ENCODE results near the gene CXorf66.

DNA sequence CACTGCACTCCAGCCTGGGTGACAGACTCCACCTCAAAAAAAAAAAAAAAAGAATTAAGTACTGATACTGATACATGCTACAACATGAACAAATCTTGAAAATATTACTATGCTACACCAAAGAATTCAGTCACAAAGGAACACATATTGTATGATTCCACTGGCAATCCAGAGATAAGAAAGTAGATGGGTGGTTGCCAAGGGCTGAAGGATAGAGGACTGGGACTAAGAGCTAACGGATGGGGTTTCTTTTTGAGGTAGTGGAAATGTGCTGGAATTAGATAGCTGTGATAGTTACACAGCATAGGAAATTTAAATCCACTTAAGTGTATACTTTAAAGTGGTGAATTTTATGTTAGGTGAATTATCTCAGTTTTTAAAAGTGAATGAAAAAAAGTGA lies 45.0 kb downstream of the CXorf66 start:
- TF ChIP-seq POLR2A (IDR thresholded peaks at IDR 0.05; ENCODE audit: low read depth, low read length) (no peak), POLR2AphosphoS5 (IDR thresholded peaks at IDR 0.05; ENCODE audit: low read depth, low read length) (no peak), SPI1 (IDR thresholded peaks at IDR 0.05; ENCODE audit: low read depth, low read length) (no peak), TAF1 (IDR thresholded peaks at IDR 0.05; ENCODE audit: low read depth, low read length) (no peak), PAX5 (IDR thresholded peaks at IDR 0.05; ENCODE audit: insufficient read depth, low read length, severe bottlenecking) (no peak)
